DOHH2 (cell line): ENCODE measurements around the gene TAF1C.

Experiments used
- CTCF ChIP-seq: fragments of 200-600 bp; sonication (generic); IDR thresholded peaks from one replicate; pipeline ENCODE4 v1.5.1; 2014; ENCODE audit warnings: antibody characterized with exemption, mild to moderate bottlenecking, low read depth, low read length; ENCODE audit not compliant: poor library complexity, severe bottlenecking
- EZH2phosphoT487 ChIP-seq: fragments of 200-600 bp; sonication (generic); IDR thresholded peaks from 2 replicates; pipeline ENCODE4 v1.6.1; 2017; ENCODE audit warnings: borderline replicate concordance, mild to moderate bottlenecking, antibody characterized with exemption, low read length, moderate library complexity, mixed read lengths

- TF ChIP-seq CTCF (no peak), EZH2phosphoT487 (no peak)
Observed at GRCh38 chr16:84215531-84215930, 28.7 kb upstream of the TAF1C start.
